HepG2 (cell line): ENCODE data around the gene EPB41. TPM values are rescaled to one million over a fixed set of nuclear protein-coding genes. Genes with fewer than 3 reads are reported as not detected.

Experiments
- ARNTL ChIP-seq: sonication (generic); formaldehyde crosslinking; IDR thresholded peaks from 2 replicates; pipeline ENCODE4 v1.4.0; 2020; ENCODE audit warnings: mild to moderate bottlenecking, missing genetic modification reagents
- CEBPB ChIP-seq: IDR thresholded peaks from 2 replicates; pipeline ENCODE4 v1.6.1; 2011; ENCODE audit warnings: low read depth, low read length, improper control_type of control experiment, borderline replicate concordance
- KDM2A ChIP-seq: sonication (generic); formaldehyde crosslinking; IDR thresholded peaks from 2 replicates; pipeline ENCODE4 v1.4.0; 2020; ENCODE audit warnings: low read depth, missing genetic modification reagents, borderline replicate concordance
- KLF6 ChIP-seq: IDR thresholded peaks from 2 replicates; pipeline ENCODE4 v1.8.0; 2016; ENCODE audit warnings: missing biosample characterization, missing genetic modification reagents
- MED1 ChIP-seq: sonication (generic); formaldehyde crosslinking; IDR thresholded peaks from 2 replicates; pipeline ENCODE4 v1.4.0; 2020; ENCODE audit warnings: missing genetic modification reagents
- MTA3 ChIP-seq: sonication (generic); formaldehyde crosslinking; IDR thresholded peaks from 2 replicates; pipeline ENCODE4 v1.4.0; 2020; ENCODE audit warnings: missing genetic modification reagents
- PHF5A ChIP-seq: IDR thresholded peaks from one replicate; pipeline ENCODE4 v1.6.1; 2018; ENCODE audit warnings: low read depth, missing genetic modification reagents; ENCODE audit not compliant: unreplicated experiment
- PTBP1 ChIP-seq: fragments of 200-400 bp; formaldehyde crosslinking; IDR thresholded peaks from 2 replicates; pipeline ENCODE4 v1.6.1; 2018; ENCODE audit warnings: low read length, low read depth; ENCODE audit not compliant: poor library complexity, severe bottlenecking
- RARA ChIP-seq: IDR thresholded peaks from 2 replicates; pipeline ENCODE4 v1.6.1; 2016; ENCODE audit warnings: missing genetic modification reagents, missing compliant biosample characterization
- SALL2 ChIP-seq: sonication (generic); formaldehyde crosslinking; IDR thresholded peaks from 2 replicates; pipeline ENCODE4 v1.8.1; 2023; ENCODE audit warnings: mild to moderate bottlenecking, missing genetic modification reagents, inconsistent platforms
- U2AF1 ChIP-seq: fragments of 200-400 bp; formaldehyde crosslinking; optimal IDR thresholded peaks from 2 replicates; pipeline ENCODE3; 2017; ENCODE audit warnings: mild to moderate bottlenecking, low read depth, low read length
- ZC3H13 ChIP-seq: sonication (generic); formaldehyde crosslinking; IDR thresholded peaks from 2 replicates; pipeline ENCODE4 v1.8.1; 2023; ENCODE audit warnings: mild to moderate bottlenecking, missing genetic modification reagents, moderate library complexity
- ZNF253 ChIP-seq: sonication (generic); formaldehyde crosslinking; IDR thresholded peaks from 2 replicates; pipeline ENCODE4 v1.8.0; 2022; ENCODE audit warnings: mild to moderate bottlenecking, missing genetic modification reagents, borderline replicate concordance
- ZNF296 ChIP-seq: sonication (generic); formaldehyde crosslinking; conservative IDR thresholded peaks from 2 replicates; pipeline ENCODE4 v1.5.0; 2020; ENCODE audit warnings: mild to moderate bottlenecking, missing genetic modification reagents
- ZNF343 ChIP-seq: sonication (generic); formaldehyde crosslinking; IDR thresholded peaks from 2 replicates; pipeline ENCODE4 v1.4.0; 2020; ENCODE audit warnings: mild to moderate bottlenecking, missing genetic modification reagents
- ZNF431 ChIP-seq: sonication (generic); formaldehyde crosslinking; IDR thresholded peaks from 2 replicates; pipeline ENCODE4 v1.9.0; 2022; ENCODE audit warnings: missing genetic modification reagents, low read depth, mild to moderate bottlenecking, borderline replicate concordance
- ZNF790 ChIP-seq: sonication (generic); formaldehyde crosslinking; IDR thresholded peaks from 2 replicates; pipeline ENCODE4 v1.8.0; 2022; ENCODE audit warnings: missing genetic modification reagents, mild to moderate bottlenecking, borderline replicate concordance
- ZSCAN25 ChIP-seq: sonication (generic); formaldehyde crosslinking; IDR thresholded peaks from 2 replicates; pipeline ENCODE4 v1.8.0; 2022; ENCODE audit warnings: mild to moderate bottlenecking, missing genetic modification reagents
- ZSCAN30 ChIP-seq: sonication (generic); formaldehyde crosslinking; IDR thresholded peaks from 2 replicates; pipeline ENCODE4 v1.5.0; 2020; ENCODE audit warnings: mild to moderate bottlenecking, missing genetic modification reagents
- polyA plus RNA-seq, 8 experiments: library from polyadenylated mRNA; depleted of rRNA in 3 of 8; stranded (reverse) in 7 of 8; unstranded in 1 of 8; fragments of >200 nt; fragmentation: Illumina TruSeq in 4 of 8; extraction: Trizol in 4 of 8; gene quantifications; 2 replicates each; pipeline versions ENCODE4 v1.2.1 to v1.2.3, GENCODE V29; 2011 to 2016; ENCODE audit warnings: low read depth in 4 of 8, missing spikeins in 1 of 8, mixed read lengths in 1 of 8; ENCODE audit not compliant: insufficient read depth in 1 of 8
- total RNA-seq, 5 experiments: library from RNA; depleted of rRNA; stranded (reverse); fragments of >200 nt; fragmentation: Illumina TruSeq; extraction: Trizol; gene quantifications; 2 replicates each; pipeline ENCODE4 v1.2.3, GENCODE V29; 2016; ENCODE audit warnings: low read depth in 1 of 5
- TF ChIP-seq, protein P1 (sequence below), 2 experiments: sonication (generic) in 1 of 2; formaldehyde crosslinking in 1 of 2; IDR thresholded peaks; 2 replicates each; pipeline versions ENCODE4 v1.5.1 to v1.6.1; 2011 to 2020; ENCODE audit warnings: borderline replicate concordance in 1 of 2, low read depth in 1 of 2, low read length in 1 of 2, mild to moderate bottlenecking in 1 of 2, missing genetic modification reagents in 1 of 2, moderate library complexity in 1 of 2
- TF ChIP-seq, protein P2 (sequence below): sonication (generic); formaldehyde crosslinking; IDR thresholded peaks from 2 replicates; pipeline ENCODE4 v1.4.0; 2020; ENCODE audit warnings: missing genetic modification reagents, borderline replicate concordance
- TF ChIP-seq, protein P3 (sequence below): sonication (generic); formaldehyde crosslinking; IDR thresholded peaks from 2 replicates; pipeline ENCODE4 v1.9.0; 2021; ENCODE audit warnings: missing genetic modification reagents, borderline replicate concordance

The EPB41 gene
- total and polyA plus RNA-seq, 2 of the 13 experiments (the other 11 are each of a cell fraction or from before 2014, with no cell fraction given): 34.5 to 46.7 TPM

DNA sequence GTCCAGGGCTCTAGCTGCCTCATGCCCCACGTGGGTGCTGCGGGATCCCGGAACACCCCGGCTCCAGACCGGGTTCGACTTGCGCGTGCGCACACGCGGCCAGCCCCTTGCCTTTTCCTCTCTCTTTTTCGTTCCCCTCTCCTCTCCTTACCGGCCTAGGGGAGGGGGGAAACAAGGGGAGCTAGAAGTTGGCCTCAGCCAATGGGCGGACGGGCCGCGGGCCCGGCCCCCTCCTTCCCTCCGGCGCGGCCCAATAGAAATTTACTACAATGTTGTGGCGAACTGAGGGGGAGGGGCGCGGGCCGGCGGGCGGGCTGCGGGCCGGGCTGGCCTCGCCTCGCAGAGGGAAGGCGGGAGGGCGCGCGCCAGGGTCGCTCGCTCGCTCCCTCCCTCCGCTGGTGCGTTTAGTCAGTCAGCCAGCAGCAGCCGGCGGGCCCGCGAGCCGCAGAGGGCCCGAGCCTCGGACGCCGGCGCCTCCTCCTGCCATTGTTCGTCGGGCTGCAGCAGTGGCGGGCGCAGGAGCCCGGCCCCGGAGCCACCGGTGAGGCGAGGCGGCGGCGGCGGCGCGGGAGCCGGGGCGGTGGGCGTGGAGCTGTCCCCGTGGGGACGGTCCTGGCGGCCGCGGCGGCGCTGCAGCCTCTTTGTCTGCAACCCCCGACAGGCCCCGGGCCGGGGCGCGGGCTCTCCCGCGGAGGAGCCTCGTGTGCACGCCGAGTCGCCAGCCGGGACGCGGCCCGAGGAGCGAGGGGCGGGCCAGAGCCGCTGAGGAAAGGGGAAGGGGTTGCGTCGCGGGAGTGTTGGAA, at the start of gene EPB41 (continued):
- TF ChIP-seq ZSCAN25 (CRISPR knock-in tag) (peak; percentile 98), PHF5A (CRISPR knock-in tag) (no peak), ZNF296 (CRISPR knock-in tag) (no peak), PTBP1 (no peak), MTA3 (CRISPR knock-in tag) (no peak), ZSCAN30 (CRISPR knock-in tag) (no peak), ZNF343 (no peak), RARA (no peak), CEBPB (no peak), ZC3H13 (CRISPR knock-in tag) (no peak), ZNF431 (CRISPR knock-in tag) (0 out of 2 replicates have a peak, but pooled peaks have one; percentile 30), ZNF253 (CRISPR knock-in tag) (no peak; the same call in 1 of the 2 replicates), SALL2 (CRISPR knock-in tag) (no peak), KLF6 (CRISPR knock-in tag) (no peak), MED1 (CRISPR knock-in tag) (no peak; the same call in 1 of the 2 replicates), ZNF790 (CRISPR knock-in tag) (peak; percentile 12; the same call in 1 of the 2 replicates), KDM2A (CRISPR knock-in tag) (peak; percentile 31; the same call in 1 of the 2 replicates), ARNTL (CRISPR knock-in tag) (no peak), U2AF1 (no peak)
- TF ChIP-seq, protein P1, sequence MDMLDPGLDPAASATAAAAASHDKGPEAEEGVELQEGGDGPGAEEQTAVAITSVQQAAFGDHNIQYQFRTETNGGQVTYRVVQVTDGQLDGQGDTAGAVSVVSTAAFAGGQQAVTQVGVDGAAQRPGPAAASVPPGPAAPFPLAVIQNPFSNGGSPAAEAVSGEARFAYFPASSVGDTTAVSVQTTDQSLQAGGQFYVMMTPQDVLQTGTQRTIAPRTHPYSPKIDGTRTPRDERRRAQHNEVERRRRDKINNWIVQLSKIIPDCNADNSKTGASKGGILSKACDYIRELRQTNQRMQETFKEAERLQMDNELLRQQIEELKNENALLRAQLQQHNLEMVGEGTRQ (IDR thresholded peaks at IDR 0.05; ENCODE audit: low read depth, low read length): peak; percentile 47; the same call in 1 of the 2 replicates
- TF ChIP-seq, protein P1 (CRISPR knock-in tag; IDR thresholded peaks at IDR 0.05; ENCODE audit: borderline replicate concordance): no peak
- TF ChIP-seq, protein P2, sequence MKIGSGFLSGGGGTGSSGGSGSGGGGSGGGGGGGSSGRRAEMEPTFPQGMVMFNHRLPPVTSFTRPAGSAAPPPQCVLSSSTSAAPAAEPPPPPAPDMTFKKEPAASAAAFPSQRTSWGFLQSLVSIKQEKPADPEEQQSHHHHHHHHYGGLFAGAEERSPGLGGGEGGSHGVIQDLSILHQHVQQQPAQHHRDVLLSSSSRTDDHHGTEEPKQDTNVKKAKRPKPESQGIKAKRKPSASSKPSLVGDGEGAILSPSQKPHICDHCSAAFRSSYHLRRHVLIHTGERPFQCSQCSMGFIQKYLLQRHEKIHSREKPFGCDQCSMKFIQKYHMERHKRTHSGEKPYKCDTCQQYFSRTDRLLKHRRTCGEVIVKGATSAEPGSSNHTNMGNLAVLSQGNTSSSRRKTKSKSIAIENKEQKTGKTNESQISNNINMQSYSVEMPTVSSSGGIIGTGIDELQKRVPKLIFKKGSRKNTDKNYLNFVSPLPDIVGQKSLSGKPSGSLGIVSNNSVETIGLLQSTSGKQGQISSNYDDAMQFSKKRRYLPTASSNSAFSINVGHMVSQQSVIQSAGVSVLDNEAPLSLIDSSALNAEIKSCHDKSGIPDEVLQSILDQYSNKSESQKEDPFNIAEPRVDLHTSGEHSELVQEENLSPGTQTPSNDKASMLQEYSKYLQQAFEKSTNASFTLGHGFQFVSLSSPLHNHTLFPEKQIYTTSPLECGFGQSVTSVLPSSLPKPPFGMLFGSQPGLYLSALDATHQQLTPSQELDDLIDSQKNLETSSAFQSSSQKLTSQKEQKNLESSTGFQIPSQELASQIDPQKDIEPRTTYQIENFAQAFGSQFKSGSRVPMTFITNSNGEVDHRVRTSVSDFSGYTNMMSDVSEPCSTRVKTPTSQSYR (CRISPR knock-in tag): peak; percentile 90
- TF ChIP-seq, protein P3, sequence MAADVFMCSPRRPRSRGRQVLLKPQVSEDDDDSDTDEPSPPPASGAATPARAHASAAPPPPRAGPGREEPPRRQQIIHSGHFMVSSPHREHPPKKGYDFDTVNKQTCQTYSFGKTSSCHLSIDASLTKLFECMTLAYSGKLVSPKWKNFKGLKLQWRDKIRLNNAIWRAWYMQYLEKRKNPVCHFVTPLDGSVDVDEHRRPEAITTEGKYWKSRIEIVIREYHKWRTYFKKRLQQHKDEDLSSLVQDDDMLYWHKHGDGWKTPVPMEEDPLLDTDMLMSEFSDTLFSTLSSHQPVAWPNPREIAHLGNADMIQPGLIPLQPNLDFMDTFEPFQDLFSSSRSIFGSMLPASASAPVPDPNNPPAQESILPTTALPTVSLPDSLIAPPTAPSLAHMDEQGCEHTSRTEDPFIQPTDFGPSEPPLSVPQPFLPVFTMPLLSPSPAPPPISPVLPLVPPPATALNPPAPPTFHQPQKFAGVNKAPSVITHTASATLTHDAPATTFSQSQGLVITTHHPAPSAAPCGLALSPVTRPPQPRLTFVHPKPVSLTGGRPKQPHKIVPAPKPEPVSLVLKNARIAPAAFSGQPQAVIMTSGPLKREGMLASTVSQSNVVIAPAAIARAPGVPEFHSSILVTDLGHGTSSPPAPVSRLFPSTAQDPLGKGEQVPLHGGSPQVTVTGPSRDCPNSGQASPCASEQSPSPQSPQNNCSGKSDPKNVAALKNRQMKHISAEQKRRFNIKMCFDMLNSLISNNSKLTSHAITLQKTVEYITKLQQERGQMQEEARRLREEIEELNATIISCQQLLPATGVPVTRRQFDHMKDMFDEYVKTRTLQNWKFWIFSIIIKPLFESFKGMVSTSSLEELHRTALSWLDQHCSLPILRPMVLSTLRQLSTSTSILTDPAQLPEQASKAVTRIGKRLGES (CRISPR knock-in tag): no peak
